K562 (cell line): ENCODE results near the gene CCDC187. TPM values are rescaled to one million over a fixed set of nuclear protein-coding genes. Genes with fewer than 3 reads are reported as not detected.

Source experiments
- ARNT ChIP-seq, 2 experiments: fragments of 450-650 bp; IDR thresholded peaks; 2 replicates each; pipeline ENCODE4 v1.6.1; 2016; ENCODE audit warnings: mild to moderate bottlenecking in 1 of 2
- ATF1 ChIP-seq, 2 experiments: fragments of 450-650 bp in 1 of 2; IDR thresholded peaks; 2 replicates each; pipeline ENCODE4 v1.6.1; 2016; ENCODE audit warnings: missing compliant biosample characterization in 1 of 2, missing genetic modification characterization in 1 of 2
- BCL6 ChIP-seq: fragments of 250-450 bp; sonication (Bioruptor Pico); IDR thresholded peaks from 2 replicates; pipeline ENCODE4 v1.4.0; 2020
- CTBP1 ChIP-seq: fragments of 450-650 bp; IDR thresholded peaks from 2 replicates; pipeline ENCODE4 v1.6.1; 2016; ENCODE audit warnings: borderline replicate concordance
- FIP1L1 ChIP-seq: fragments of 200-400 bp; formaldehyde crosslinking; IDR thresholded peaks from 2 replicates; pipeline ENCODE4 v1.6.1; 2018; ENCODE audit warnings: mild to moderate bottlenecking, low read depth, low read length; ENCODE audit not compliant: poor library complexity, severe bottlenecking
- HNRNPH1 ChIP-seq: fragments of 200-400 bp; formaldehyde crosslinking; optimal IDR thresholded peaks from 2 replicates; pipeline ENCODE3; 2017; ENCODE audit warnings: low read depth, mild to moderate bottlenecking, low read length, moderate library complexity
- MGA ChIP-seq: fragments of 450-650 bp; IDR thresholded peaks from 2 replicates; pipeline ENCODE4 v1.6.1; 2016; ENCODE audit warnings: mild to moderate bottlenecking, moderate library complexity
- MYC ChIP-seq, 2 experiments: fragments of 250-450 bp in 1 of 2; sonication (Bioruptor Pico) in 1 of 2; IDR thresholded peaks; 2 replicates each; pipeline versions ENCODE4 v1.5.1 to v1.6.1; 2012 to 2021; ENCODE audit warnings: low read depth in 2 of 2, borderline replicate concordance in 1 of 2, improper control_type of control experiment in 1 of 2, low read length in 1 of 2, mild to moderate bottlenecking in 1 of 2, moderate library complexity in 1 of 2
- NBN ChIP-seq: fragments of 450-650 bp; IDR thresholded peaks from 2 replicates; pipeline ENCODE4 v1.6.1; 2016; ENCODE audit warnings: low read depth, mild to moderate bottlenecking
- PHB ChIP-seq: fragments of 250-450 bp; sonication (Bioruptor Pico); IDR thresholded peaks from 2 replicates; pipeline ENCODE4 v1.5.0; 2021
- RAD21 ChIP-seq, 2 experiments: fragments of 250-450 bp in 1 of 2; fragments of 450-650 bp in 1 of 2; sonication (Bioruptor Pico) in 1 of 2; formaldehyde crosslinking in 1 of 2; IDR thresholded peaks in 1 of 2; conservative IDR thresholded peaks in 1 of 2; 2 replicates each; pipeline versions ENCODE4 v1.4.0 to v1.8.0; 2020 to 2022; ENCODE audit warnings: mild to moderate bottlenecking in 2 of 2, moderate library complexity in 1 of 2
- RBM17 ChIP-seq: fragments of 200-400 bp; formaldehyde crosslinking; IDR thresholded peaks from 2 replicates; pipeline ENCODE4 v1.6.1; 2017; ENCODE audit warnings: low read depth, mild to moderate bottlenecking, low read length, borderline replicate concordance
- TRIM24 ChIP-seq, 2 experiments: fragments of 450-650 bp; IDR thresholded peaks; 2 replicates each; pipeline ENCODE4 v1.6.1; 2016
- ZBED1 ChIP-seq: IDR thresholded peaks from 2 replicates; pipeline ENCODE4 v1.6.1; 2014
- ZNF41 ChIP-seq: fragments of 250-450 bp; sonication (Bioruptor Pico); conservative IDR thresholded peaks from 2 replicates; pipeline ENCODE4 v1.4.0; 2020; ENCODE audit warnings: mild to moderate bottlenecking
- ZNF589 ChIP-seq: fragments of 200-800 bp; sonication (Bioruptor generic); IDR thresholded peaks from 2 replicates; pipeline ENCODE4 v1.6.1; 2016; ENCODE audit warnings: low read depth, missing genetic modification characterization, missing compliant biosample characterization
- ZSCAN32 ChIP-seq: fragments of 450-650 bp; formaldehyde crosslinking; IDR thresholded peaks from 2 replicates; pipeline ENCODE4 v1.4.0; 2020; ENCODE audit warnings: mild to moderate bottlenecking, moderate library complexity
- polyA plus RNA-seq, 8 experiments: library from polyadenylated mRNA; depleted of rRNA in 4 of 8; stranded (reverse) in 5 of 8; unstranded in 3 of 8; fragments of >200 nt; fragmentation: Nextera tagmentation in 2 of 8; fragmentation: Illumina TruSeq in 1 of 8; extraction: Ambion mirVana in 2 of 8; extraction: Trizol in 1 of 8; gene quantifications; 2 replicates each; pipeline versions ENCODE4 v1.2.1 to v1.2.3, GENCODE V29; 2011 to 2014; ENCODE audit warnings: inconsistent platforms in 1 of 8, missing spikeins in 1 of 8
- total RNA-seq, 7 experiments: library from RNA; depleted of rRNA in 6 of 7; stranded (reverse); fragments of >200 nt in 6 of 7; fragmentation: Illumina TruSeq in 2 of 7; extraction: Trizol in 2 of 7; gene quantifications; 2 replicates each; pipeline versions ENCODE4 v1.2.1 to v1.2.3, GENCODE V29; 2011 to 2021; ENCODE audit warnings: low replicate concordance in 1 of 7

Gene CCDC187
- total and polyA plus RNA-seq, 9 of the 15 experiments (the other 6 are each of a cell fraction or from before 2014, with no cell fraction given) = not detected

DNA sequence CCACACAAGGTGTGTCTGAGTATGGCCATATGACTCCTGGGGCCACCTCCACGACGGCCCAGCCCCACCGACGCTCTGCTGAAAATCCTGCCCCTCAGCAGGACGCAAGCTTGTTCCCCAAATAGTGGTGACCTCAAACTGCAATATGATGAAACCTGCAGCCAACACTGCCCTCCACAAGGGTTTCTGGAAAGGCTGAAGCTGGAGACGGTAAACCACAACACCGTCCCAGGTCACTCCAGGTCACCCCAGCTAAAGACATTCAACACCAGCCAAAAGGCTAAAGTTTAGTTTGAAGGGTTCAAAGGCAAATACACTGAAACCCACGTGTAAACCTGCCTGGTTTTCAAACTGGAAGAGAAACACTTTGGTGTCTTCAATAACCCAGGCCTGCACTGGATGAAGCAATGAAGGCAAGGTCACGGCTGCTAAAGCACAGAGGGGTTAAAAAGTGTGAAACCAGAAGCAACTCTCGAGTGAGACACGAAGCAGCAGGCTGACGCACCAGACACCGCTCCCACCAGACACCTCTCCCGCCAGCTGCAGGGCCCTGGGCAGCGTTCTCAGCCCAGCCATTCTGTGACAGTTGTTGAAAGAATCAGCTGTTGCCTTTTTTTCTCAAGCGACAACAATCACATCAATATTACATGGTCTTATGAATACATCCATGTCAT, 97.2 kb downstream of the CCDC187 start (continued):
- peak; percentile 90 for TF ChIP-seq MGA
- peak; percentile 69 for TF ChIP-seq ZNF41
- no peak for TF ChIP-seq HNRNPH1
- peak; percentile 7 to 36; a peak in 2 of 4 replicates for TF ChIP-seq RAD21 (CRISPR knock-in tag; conservative IDR thresholded peaks at IDR 0.05 in 1 of 2, IDR thresholded peaks at IDR 0.05 in 1 of 2)
- peak; percentile 56; the same call in 1 of the 2 replicates for TF ChIP-seq NBN
- peak; percentile 83 for TF ChIP-seq MYC (IDR thresholded peaks at IDR 0.05; ENCODE audit: low read depth, low read length)
- TF ChIP-seq MYC (CRISPR knock-in tag; IDR thresholded peaks at IDR 0.05; ENCODE audit: borderline replicate concordance, low read depth) = no peak
- TF ChIP-seq TRIM24 (IDR thresholded peaks at IDR 0.05) = peak; percentile 49 to 74; a peak in 2 of 4 replicates
- 0 out of 2 replicates have a peak, but pooled peaks have one; percentile 42 for TF ChIP-seq BCL6 (CRISPR knock-in tag)
- no peak for TF ChIP-seq ZBED1
- TF ChIP-seq RBM17 = no peak
- TF ChIP-seq ATF1 (CRISPR knock-in tag; IDR thresholded peaks at IDR 0.05) = no peak
- 0 out of 2 replicates have a peak, but pooled peaks have one; percentile 22 for TF ChIP-seq ATF1 (tag; IDR thresholded peaks at IDR 0.05)
- peak; percentile 77; the same call in 1 of the 2 replicates for TF ChIP-seq CTBP1
- TF ChIP-seq PHB = no peak
- peak; percentile 97 for TF ChIP-seq ZNF589 (CRISPR knock-in tag)
- TF ChIP-seq ARNT (IDR thresholded peaks at IDR 0.05) = 0 out of 4 replicates have a peak, but pooled peaks of 1 of the 2 experiments have one; percentile 39
- TF ChIP-seq ZSCAN32 = peak; percentile 59; the same call in 1 of the 2 replicates
- TF ChIP-seq FIP1L1 = no peak
